H9 (cell line): Measurements from ENCODE around the gene GRIN2A. TPM values are rescaled to one million over a fixed set of nuclear protein-coding genes. Genes with fewer than 3 reads are reported as not detected.
A peak's percentile ranks its signal among the peaks of the same experiment; 100 is the strongest.

ENCODE experiments used
- DNase-seq: peaks from one replicate; pipeline ENCODE4 v3.0.0-alpha.2; 2017
- H2AFZ ChIP-seq: one replicate; pipeline ENCODE4 v1.6.1; 2013; ENCODE audit warnings: mild to moderate bottlenecking, low read length, control low read depth, moderate library complexity
- H2AK5ac ChIP-seq: 2 replicates; pipeline ENCODE4 v1.6.1; 2013; ENCODE audit warnings: low read length, control low read depth, mixed read lengths; ENCODE audit not compliant: insufficient read length
- H2BK120ac ChIP-seq: one replicate; pipeline ENCODE4 v1.6.1; 2013; ENCODE audit warnings: low read depth, mild to moderate bottlenecking, low read length, control low read depth, inconsistent platforms; ENCODE audit not compliant: poor library complexity, severe bottlenecking
- H2BK12ac ChIP-seq: 2 replicates; pipeline ENCODE4 v1.6.1; 2013; ENCODE audit warnings: low read length, control low read depth, mixed read lengths, low read depth; ENCODE audit not compliant: insufficient read length
- H2BK15ac ChIP-seq: 2 replicates; pipeline ENCODE4 v1.6.1; 2013; ENCODE audit warnings: low read depth, low read length, control low read depth
- H2BK20ac ChIP-seq: one replicate; pipeline ENCODE4 v1.6.1; 2013; ENCODE audit warnings: low read depth, mild to moderate bottlenecking, low read length, control low read depth, inconsistent platforms; ENCODE audit not compliant: poor library complexity, severe bottlenecking
- H2BK5ac ChIP-seq: 2 replicates; pipeline ENCODE4 v1.6.1; 2013; ENCODE audit warnings: low read length, control low read depth, mixed read lengths; ENCODE audit not compliant: insufficient read length
- H3K14ac ChIP-seq: 2 replicates; pipeline ENCODE4 v1.6.1; 2013; ENCODE audit warnings: low read length, control low read depth; ENCODE audit not compliant: insufficient read depth
- H3K18ac ChIP-seq: 2 replicates; pipeline ENCODE4 v1.6.1; 2013; ENCODE audit warnings: low read depth, mild to moderate bottlenecking, mixed read lengths, low read length, control low read depth; ENCODE audit not compliant: insufficient read length
- H3K23ac ChIP-seq: 2 replicates; pipeline ENCODE4 v1.6.1; 2013; ENCODE audit warnings: low read length, control low read depth, mixed read lengths, low read depth; ENCODE audit not compliant: insufficient read length
- H3K23me2 ChIP-seq: 2 replicates; pipeline ENCODE4 v1.6.1; 2013; ENCODE audit warnings: low read depth, mild to moderate bottlenecking, mixed read lengths, low read length, control low read depth; ENCODE audit not compliant: insufficient read length, poor library complexity, severe bottlenecking
- H3K27ac ChIP-seq: 2 replicates; pipeline ENCODE4 v1.5.1; 2013; ENCODE audit warnings: low read length, control low read depth, mixed read lengths, low read depth; ENCODE audit not compliant: insufficient read length
- H3K27me3 ChIP-seq: 2 replicates; pipeline ENCODE4 v1.6.1; 2013; ENCODE audit warnings: low read length, control low read depth, inconsistent platforms; ENCODE audit not compliant: insufficient read depth
- H3K4ac ChIP-seq: 2 replicates; pipeline ENCODE4 v1.6.1; 2013; ENCODE audit warnings: low read depth, mild to moderate bottlenecking, control low read depth, inconsistent platforms, low read length, moderate library complexity
- H3K4me1 ChIP-seq: 2 replicates; pipeline ENCODE4 v1.6.1; 2013; ENCODE audit warnings: low read length, control low read depth, inconsistent platforms; ENCODE audit not compliant: insufficient read depth
- H3K4me2 ChIP-seq: 2 replicates; pipeline ENCODE4 v1.6.1; 2013; ENCODE audit warnings: low read length, control low read depth, mixed read lengths; ENCODE audit not compliant: insufficient read length, insufficient read depth
- H3K56ac ChIP-seq: 2 replicates; pipeline ENCODE4 v1.6.1; 2013; ENCODE audit warnings: low read depth, mild to moderate bottlenecking, mixed read lengths, low read length, control low read depth; ENCODE audit not compliant: insufficient read length
- H3K79me1 ChIP-seq: 2 replicates; pipeline ENCODE4 v1.6.1; 2013; ENCODE audit warnings: low read depth, mild to moderate bottlenecking, moderate library complexity, low read length, control low read depth, inconsistent platforms; ENCODE audit not compliant: insufficient read depth, poor library complexity, severe bottlenecking
- H3K79me2 ChIP-seq: 2 replicates; pipeline ENCODE4 v1.6.1; 2013; ENCODE audit warnings: low read length, control low read depth, inconsistent platforms; ENCODE audit not compliant: insufficient read depth
- H3K9ac ChIP-seq: 2 replicates; pipeline ENCODE4 v1.6.1; 2013; ENCODE audit warnings: low read length, control low read depth, mixed read lengths; ENCODE audit not compliant: insufficient read length; ENCODE audit errors: extremely low read depth
- H3K9me3 ChIP-seq: one replicate; pipeline ENCODE4 v1.6.1; 2013; ENCODE audit warnings: low read depth, low read length, inconsistent platforms; ENCODE audit not compliant: control insufficient read depth
- H3T11ph ChIP-seq: one replicate; pipeline ENCODE4 v1.6.1; 2013; ENCODE audit warnings: mild to moderate bottlenecking, low read length, control low read depth, inconsistent platforms
- H4K20me1 ChIP-seq: one replicate; pipeline ENCODE4 v1.6.1; 2013; ENCODE audit not compliant: control insufficient read depth, insufficient read length, insufficient read depth
- H4K5ac ChIP-seq: 2 replicates; pipeline ENCODE4 v1.6.1; 2013; ENCODE audit warnings: low read depth, mild to moderate bottlenecking, mixed read lengths, low read length, control low read depth; ENCODE audit not compliant: insufficient read length
- H4K8ac ChIP-seq: replicated peaks from 2 replicates; pipeline ENCODE4 v1.6.1; 2013; ENCODE audit warnings: low read length, control low read depth, mixed read lengths, low read depth; ENCODE audit not compliant: insufficient read length
- H4K91ac ChIP-seq: 2 replicates; pipeline ENCODE4 v1.6.1; 2013; ENCODE audit warnings: low read depth, mild to moderate bottlenecking, moderate library complexity, mixed read lengths, low read length, control low read depth; ENCODE audit not compliant: insufficient read length
- H3K27ac Mint-ChIP-seq, 3 experiments: 2 replicates in 2 of 3; 3 replicates in 1 of 3; pipeline ENCODE4 v1.8.0; 2020 to 2021; ENCODE audit warnings: mixed read lengths in 3 of 3, mild to moderate bottlenecking in 1 of 3, moderate library complexity in 1 of 3
- H3K27me3 Mint-ChIP-seq: 2 replicates; pipeline ENCODE4 v1.8.0; 2021; ENCODE audit warnings: low read depth, mild to moderate bottlenecking, moderate library complexity, mixed read lengths
- H3K36me3 Mint-ChIP-seq, 3 experiments: 2 replicates in 2 of 3; 3 replicates in 1 of 3; pipeline ENCODE4 v1.8.0; 2020 to 2021; ENCODE audit warnings: low read depth in 3 of 3, mixed read lengths in 3 of 3; ENCODE audit not compliant: insufficient read depth in 1 of 3
- H3K4me1 Mint-ChIP-seq, 2 experiments: 2 replicates each; pipeline ENCODE4 v1.8.0; 2020; ENCODE audit warnings: mixed read lengths in 2 of 2
- H3K4me3 Mint-ChIP-seq, 2 experiments: 2 replicates in 1 of 2; 3 replicates in 1 of 2; pipeline ENCODE4 v1.8.0; 2020 to 2021; ENCODE audit warnings: mild to moderate bottlenecking in 2 of 2, mixed read lengths in 2 of 2, moderate library complexity in 1 of 2
- H3K9me3 Mint-ChIP-seq, 2 experiments: 2 replicates in 1 of 2; 3 replicates in 1 of 2; pipeline ENCODE4 v1.8.0; 2020; ENCODE audit warnings: mild to moderate bottlenecking in 2 of 2, mixed read lengths in 2 of 2, moderate library complexity in 1 of 2
- CTCF ChIP-seq: fragments of 200-600 bp; sonication (generic); conservative IDR thresholded peaks from 3 replicates; pipeline ENCODE4 v1.8.0; 2021; ENCODE audit warnings: antibody characterized with exemption, mild to moderate bottlenecking
- WGBS: extraction: QIAGEN DNeasy Blood & Tissue Kit; methylation state at CpG from one replicate; pipeline ENCODE4 v1.1.7; 2013; ENCODE audit warnings: missing lambda C conversion rate, low lambda C conversion rate, mixed read lengths; ENCODE audit not compliant: insufficient read length; ENCODE audit errors: extremely low coverage; 5-methylcytosine and 5-hydroxymethylcytosine counted together
- total RNA-seq: library from RNA; stranded (reverse); gene quantifications from 2 replicates; pipeline ENCODE4 v1.2.1, GENCODE V29; 2021

GRIN2A gene
- total RNA-seq, 1 experiment from 2014 or later, result 1.5 TPM

GRCh38 chr16:9840761-9841665 lies 341.2 kb downstream of the GRIN2A start:
- no peak overlapping the region for H4K8ac ChIP-seq
- no peak overlapping the region for H4K5ac ChIP-seq
- H2BK120ac ChIP-seq, result no peak overlapping the region
- no CpG with 5 or more reads among the region's 4 CpGs for WGBS
- no peaks in the 10 kb centered on the region for H3K36me3 Mint-ChIP-seq
- no peaks in the 10 kb centered on the region for H3K79me2 ChIP-seq
- H4K20me1 ChIP-seq, result no peaks in the 10 kb centered on the region
- H3K23ac ChIP-seq, result no peak overlapping the region
- H3K9me3 ChIP-seq, result no peaks in the 10 kb centered on the region
- H3K9ac ChIP-seq, result no peak overlapping the region
- no peak overlapping the region for H3K4ac ChIP-seq
- no peak for TF ChIP-seq CTCF
- H3K27me3 Mint-ChIP-seq, result no peaks in the 10 kb centered on the region
- no peak overlapping the region for H2AFZ ChIP-seq
- H3K27ac Mint-ChIP-seq, result no peak overlapping the region; a peak in 2 of 7 replicates
- no peak overlapping the region for H2AK5ac ChIP-seq
- no peak overlapping the region for H2BK5ac ChIP-seq
- no peak for DNase-seq
- H3K56ac ChIP-seq, result no peak overlapping the region
- H3T11ph ChIP-seq, result no peak overlapping the region
- no peak overlapping the region for H2BK20ac ChIP-seq
- H3K4me3 Mint-ChIP-seq, result no peak overlapping the region
- no peaks in the 10 kb centered on the region for H3K9me3 Mint-ChIP-seq
- peak overlapping the region; percentile 58 for H3K27ac ChIP-seq
- no peak overlapping the region for H3K4me2 ChIP-seq
- no peak overlapping the region for H3K14ac ChIP-seq
- H3K27me3 ChIP-seq, result no peaks in the 10 kb centered on the region
- no peak overlapping the region for H2BK15ac ChIP-seq
- H3K18ac ChIP-seq, result no peak overlapping the region
- no peaks in the 10 kb centered on the region for H3K23me2 ChIP-seq
- no peak overlapping the region for H2BK12ac ChIP-seq
- H3K4me1 ChIP-seq, result peaks cover 5% of the 10 kb centered on the region; the same call in 1 of the 2 replicates
- no peaks in the 10 kb centered on the region for H3K79me1 ChIP-seq
- peaks cover 23 to 25% of the 10 kb centered on the region in 2 experiments for H3K4me1 Mint-ChIP-seq
- H4K91ac ChIP-seq, result no peak overlapping the region
